Anterior cingulate cortex (tissue), 58 donors: Measurements from ENCODE around the gene HEYL.
A peak's percentile ranks its signal among the peaks of the same experiment; 100 is the strongest.
"Not testable (repeated sequence)": the region's sequence is repeated elsewhere in the genome, so short reads cannot be mapped to it uniquely, and the experiment has no call there.

Source experiments
- DNase-seq, 58 donors: peaks; one replicate each; lab custom pipeline; 2025; lab: John Stamatoyannopoulos, UW

HEYL gene

DNA sequence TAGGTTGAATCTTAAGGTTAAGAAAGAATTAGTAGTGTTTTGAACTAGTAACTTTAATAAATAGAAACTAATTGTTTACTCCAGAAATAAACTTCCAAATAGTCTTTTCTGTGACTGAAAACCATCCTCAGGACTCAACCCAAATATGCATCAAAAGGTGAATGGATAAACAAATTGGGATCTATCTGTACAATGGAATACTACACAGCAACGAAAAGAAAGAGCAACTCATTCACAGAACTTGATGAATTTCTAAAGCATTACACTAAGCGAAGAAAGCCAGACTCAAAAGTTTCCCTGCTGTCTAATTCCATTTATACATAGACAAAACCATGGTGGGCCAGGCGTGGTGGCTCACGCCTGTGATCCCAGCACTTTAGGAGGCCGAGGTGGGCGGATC is 25.0 kb downstream of the HEYL start:
- DNase-seq, result no peak

DNA sequence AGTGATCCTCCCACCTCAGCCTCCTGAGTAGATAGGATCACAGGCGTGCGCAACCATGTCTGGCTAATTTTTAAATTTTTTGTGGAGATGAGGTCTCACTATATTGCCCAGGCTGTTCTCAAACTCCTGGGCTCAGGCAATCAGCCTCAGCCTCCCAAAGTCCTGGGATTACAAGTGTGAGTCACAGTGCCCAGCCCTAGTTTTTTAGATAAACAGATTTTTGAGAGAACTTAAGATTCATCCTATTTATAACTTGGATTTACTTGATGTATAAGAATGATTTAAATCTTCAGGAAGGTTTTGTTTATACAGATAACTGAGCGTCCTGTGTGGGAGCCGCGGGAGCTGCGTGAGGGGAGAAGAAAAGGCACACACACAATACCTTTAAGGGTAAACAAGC is 26.2 kb downstream of the HEYL start:
- DNase-seq, result no peak

DNA sequence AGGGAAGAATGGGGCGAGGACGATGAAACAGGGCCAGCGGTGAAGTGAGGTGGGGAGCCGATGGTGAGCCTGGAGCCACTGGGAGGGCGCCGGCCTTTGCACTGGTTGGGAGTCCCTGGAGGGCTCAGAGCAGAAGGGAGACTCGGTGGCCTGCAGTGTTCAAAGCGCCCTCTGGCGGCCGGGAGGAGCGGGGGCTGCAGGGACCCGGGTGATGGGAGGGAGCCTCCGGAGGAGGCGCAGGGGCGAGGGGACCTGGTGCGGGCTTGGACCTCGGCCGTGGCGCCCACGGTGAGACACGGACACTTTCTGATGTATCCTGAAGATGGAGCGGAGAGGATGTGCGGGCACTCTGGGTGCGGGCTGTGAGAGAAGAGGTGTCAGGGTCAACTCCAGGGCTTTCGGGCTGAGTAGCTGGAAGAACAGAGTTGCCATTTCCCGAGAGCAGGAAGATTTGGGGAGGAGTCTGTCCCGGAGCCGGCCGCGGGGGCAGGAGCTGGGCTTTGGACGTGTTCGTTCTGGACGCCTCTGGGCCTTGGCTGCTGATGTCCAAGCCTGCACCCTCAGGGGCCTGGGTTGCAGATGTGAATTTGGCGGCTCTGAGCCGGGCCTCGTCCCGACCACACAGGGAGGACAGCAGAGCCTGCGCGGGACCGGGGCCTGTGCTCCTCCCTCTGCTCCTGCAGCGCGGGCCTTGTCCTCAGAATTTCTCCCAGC is 29.7 kb downstream of the HEYL start:
- DNase-seq, result peak in 8 of 58 donors; percentile 1 to 21 (median 12)

DNA sequence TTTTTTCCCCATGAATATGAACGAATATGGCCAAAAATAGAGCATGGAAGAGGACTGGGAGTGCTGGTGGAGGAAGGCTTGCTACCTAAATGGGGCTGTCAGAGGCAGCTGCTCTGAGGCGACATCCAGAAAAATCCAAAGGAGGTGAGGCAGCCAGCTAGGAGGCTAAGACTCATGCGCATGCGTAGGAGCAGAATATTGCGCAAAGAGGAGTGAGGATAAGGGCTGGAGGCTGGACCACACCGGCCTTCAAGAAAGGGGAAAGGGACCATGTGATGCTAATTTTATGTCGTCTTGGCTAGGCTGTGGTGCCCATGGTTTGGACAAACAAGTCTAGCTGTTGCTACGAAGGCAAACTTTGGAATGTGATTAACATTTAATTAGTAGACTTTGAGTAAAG is 30.5 kb downstream of the HEYL start:
- DNase-seq, result no peak

DNA sequence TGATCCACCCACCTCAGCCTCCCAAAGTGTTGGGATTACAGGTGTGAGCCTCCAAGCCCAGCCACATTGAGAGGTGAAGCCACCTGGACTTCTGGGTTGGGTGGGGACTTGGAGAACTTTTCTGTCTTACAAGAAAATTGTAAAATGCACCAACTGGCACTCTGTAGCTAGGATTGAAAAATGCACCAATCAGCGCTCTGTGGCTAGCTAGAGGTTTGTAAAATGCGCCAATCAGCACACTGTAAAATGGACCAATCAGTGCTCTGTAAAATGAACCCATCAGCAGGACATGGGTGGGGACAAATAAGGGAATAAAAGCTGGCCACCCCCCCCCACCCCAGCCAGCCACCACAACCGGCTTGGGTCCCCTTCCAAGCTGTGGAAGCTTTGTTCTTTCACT is 35.8 kb downstream of the HEYL start:
- DNase-seq, result not testable (repeated sequence)

DNA sequence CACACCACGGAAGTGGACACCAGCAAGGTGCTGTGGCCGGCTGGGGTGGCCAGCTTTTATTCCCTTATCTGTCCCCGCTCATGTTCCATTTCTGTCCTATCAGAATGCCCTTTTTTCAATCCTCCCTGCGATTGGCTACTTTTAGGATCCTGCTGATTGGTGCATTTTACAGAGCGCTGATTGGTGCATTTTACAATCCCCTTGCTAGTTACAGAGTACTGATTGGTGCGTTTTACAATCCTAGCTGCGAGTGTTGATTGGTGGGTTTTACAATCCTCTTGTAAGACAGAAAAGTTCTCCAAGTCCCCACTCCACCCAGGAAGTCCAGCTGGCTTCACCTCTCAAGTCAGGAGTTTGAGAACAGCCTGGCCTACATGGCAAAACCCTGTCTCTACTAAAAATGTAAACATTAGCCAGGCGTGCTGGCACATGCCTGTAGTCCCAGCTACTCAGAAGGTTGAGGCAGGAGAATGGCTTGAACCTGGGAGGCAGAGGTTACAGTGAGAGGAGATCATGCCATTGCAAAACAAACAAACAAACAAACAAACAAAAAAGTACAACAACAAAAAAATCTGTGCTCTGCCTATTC is 37.7 kb downstream of the HEYL start:
- DNase-seq, result not testable (repeated sequence)

DNA sequence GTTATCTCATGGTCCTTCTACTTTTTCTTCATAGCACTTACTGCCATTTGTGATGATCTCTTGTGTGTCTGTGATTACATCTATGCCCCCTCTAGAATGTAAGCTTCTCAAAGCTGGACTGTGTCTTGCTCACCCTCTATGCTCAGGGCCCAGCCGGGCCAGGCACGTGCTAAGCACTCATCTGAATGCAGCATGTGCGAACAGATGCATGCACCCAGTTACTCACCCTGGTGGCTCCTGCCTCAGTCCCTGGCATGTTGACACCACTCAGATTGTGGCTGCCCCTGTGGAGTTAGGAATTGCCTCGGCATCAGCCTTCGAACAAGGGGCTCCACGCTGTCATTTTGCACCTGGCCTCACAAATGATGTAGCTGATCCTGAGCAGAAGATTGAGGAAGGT is 43.3 kb downstream of the HEYL start:
- DNase-seq, result no peak

DNA sequence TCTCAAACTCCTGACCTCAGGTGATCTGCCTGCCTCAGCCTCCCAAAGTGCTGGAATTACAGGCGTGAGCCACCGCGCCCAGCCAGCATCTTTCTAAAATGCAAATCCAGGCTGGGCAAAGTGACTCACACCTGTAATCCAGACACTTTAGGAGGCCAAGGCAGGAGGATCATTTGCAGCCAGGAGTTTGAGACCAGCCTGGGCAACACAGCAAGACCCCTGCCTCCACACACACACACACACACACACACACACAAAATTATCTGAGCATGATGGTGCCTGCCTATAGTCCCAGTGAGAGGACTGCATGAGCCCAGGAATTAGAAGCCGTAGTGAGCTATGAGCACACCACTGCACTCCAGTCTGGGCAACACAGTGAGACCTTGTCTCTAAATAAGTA is 46.1 kb downstream of the HEYL start:
- DNase-seq, result no peak

DNA sequence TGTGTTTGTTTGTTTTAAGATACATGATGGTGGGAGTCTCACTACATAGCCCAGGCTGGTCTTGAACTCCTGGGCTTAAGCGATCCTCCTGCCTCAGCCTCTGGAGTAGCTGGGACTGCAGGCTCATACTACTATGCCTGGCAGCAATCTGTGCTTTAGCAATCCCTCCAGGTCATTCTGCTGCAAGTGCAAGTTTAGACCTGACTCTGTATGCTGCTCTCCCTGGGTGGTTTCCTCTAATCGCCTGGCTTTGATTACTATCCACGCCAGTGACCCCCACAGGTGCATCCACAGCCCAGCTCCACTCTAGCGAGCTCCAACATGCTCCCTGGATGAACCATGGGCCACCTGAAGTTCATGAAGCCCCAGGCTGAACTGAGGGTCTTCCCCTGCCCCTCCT is 47.4 kb downstream of the HEYL start:
- DNase-seq, result no peak

DNA sequence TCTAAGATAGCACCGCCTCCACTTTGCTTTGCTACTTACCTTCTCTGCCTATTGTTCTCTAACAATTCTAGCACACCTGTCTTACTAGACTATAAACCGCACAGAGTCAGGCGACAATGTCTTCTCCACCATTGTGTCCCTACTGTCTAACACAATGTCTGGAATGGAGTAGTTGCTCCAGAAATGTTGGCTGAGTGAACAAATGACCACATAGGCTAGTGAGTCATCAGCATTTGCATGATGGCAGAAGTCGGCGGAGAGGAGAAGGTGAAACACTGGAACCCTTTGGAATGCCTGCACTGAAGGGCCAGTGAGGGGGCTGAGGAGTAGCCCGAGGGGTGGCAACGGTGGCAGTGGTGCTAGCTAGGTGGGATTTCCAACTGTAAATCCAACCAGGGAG is 48.9 kb downstream of the HEYL start:
- no peak for DNase-seq

DNA sequence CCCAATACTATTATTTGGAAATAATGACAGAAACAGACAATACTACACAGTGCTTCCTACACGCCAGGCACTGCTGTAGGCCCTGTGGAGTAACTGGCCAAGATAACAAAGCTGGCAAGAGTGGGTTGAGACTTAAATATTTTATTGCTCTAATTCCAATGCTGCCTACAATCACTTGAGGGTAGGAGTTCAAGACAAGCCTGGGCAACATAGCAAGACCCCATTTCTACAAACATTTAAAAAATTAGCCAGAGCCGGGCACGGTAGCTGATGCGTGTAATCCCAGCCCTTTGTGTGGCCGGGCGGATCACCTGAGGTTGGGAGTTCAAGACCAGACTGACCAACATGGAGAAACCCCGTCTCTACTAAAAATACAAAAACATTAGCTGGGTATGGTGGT is 53.5 kb downstream of the HEYL start:
- DNase-seq, result no peak

DNA sequence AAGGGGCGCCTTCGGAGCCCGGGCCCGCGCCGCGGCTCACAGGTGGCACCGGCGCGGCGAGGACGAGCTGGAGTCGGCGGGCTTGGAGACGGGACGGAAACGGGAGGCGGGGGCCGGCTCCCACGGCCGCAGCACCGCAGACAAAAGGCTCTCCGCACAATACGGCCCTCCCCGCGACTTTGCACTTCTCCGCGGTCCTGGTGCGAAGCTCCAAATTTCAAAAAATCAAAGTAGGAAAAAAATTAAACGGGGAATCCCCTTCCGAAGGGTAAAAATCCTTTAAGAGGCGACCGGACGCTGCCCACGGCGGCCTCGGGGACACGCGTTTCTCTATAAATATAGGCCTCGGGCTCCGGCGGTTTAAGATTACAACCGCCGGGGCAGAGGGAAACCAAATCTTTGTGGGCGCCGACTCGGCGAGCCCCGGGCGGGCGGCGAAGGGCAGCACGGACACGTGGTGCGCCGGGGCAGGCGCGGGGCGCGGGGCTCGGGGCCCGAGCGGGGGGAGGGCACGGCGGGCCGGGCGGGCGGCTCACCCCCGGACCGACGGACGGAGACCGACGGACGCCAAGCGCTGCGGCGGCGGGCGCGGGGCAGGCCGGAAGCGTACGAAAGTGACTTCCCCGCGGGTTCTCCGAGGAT is 63.3 kb downstream of the HEYL start:
- peak in 19 of 58 donors; percentile 13 to 58 (median 41) for DNase-seq

DNA sequence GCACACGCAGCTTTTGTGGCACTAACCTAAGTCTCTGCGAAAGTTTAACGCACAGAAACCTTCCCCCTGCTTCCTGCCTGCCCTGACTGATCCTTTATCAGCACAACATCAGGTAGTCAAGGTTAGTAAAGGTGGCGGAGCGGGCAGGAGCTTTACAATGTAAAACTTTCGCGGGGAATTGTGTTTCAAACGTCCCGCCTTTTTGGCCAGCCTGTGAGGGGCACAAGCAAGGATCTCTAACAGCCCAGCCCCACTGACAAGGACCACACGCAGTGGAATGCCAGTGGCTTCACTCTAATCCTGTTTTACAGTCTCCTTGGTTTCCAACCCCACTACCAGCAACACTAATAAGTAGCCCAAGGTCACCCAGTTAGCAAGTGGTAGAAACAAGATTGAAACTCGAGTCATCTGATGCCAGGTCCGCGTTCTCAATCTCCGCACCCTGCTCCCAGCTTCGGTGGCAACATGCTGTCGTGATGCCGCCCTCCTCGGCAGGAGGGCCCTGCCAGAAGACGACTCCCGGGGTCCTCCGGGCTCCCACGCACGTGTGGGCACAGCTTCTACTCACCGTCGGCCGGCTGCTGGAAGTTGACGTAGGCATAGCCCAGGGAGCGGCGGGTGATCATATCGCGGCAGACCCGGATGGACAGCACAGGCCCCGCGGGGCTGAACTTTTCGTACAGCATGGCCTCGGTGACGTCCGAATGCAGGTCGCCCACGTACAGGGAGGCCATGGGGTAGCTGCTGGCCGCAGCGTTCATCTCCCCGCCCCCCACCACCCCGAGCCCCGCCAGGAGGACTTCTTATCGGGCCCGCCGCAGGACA is 64.0 kb downstream of the HEYL start:
- DNase-seq, result peak in 37 of 58 donors; percentile 4 to 48 (median 19)

DNA sequence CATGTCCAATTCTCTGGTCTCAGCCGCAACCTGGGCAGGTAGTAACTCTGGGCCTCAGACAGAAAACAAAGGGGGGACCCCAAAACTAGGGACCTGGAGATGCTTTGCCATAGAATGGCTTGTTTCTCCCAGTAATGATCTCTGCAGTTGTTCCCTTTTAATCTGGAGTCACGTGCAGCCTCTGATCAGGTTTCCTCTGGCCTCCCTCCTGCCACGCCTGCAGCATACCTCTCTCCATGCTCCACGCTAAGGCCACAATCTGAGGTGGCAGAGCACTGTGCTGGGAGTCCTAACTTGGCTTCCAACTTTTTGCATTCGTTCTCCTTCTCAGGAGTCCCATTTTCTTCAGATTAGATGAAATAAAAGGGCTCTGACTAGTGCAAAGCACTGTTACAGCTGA is 64.8 kb downstream of the HEYL start:
- peak in 1 of 58 donors; percentile 9 for DNase-seq
